ENCODE results near the gene CCL7. TPM values are rescaled to one million over a fixed set of nuclear protein-coding genes. Genes with fewer than 3 reads are reported as not detected.

Gene CCL7
- total RNA-seq, 4 donors from 2014 or later, result 1.5 TPM; not detected in 3

GRCh38 chr17:34319039-34319483 is 49.0 kb downstream of the CCL7 start, which contains the start of gene CCL8:
TSS of gene CCL8 (plus strand) at chr17:34319435. CDS start at chr17:34319502, 67 bp downstream.
- no peaks in the 10 kb centered on the region for H3K36me3 ChIP-seq
- H3K27ac ChIP-seq, result no peak within 1 kb of the TSS
- TF ChIP-seq, protein P1, sequence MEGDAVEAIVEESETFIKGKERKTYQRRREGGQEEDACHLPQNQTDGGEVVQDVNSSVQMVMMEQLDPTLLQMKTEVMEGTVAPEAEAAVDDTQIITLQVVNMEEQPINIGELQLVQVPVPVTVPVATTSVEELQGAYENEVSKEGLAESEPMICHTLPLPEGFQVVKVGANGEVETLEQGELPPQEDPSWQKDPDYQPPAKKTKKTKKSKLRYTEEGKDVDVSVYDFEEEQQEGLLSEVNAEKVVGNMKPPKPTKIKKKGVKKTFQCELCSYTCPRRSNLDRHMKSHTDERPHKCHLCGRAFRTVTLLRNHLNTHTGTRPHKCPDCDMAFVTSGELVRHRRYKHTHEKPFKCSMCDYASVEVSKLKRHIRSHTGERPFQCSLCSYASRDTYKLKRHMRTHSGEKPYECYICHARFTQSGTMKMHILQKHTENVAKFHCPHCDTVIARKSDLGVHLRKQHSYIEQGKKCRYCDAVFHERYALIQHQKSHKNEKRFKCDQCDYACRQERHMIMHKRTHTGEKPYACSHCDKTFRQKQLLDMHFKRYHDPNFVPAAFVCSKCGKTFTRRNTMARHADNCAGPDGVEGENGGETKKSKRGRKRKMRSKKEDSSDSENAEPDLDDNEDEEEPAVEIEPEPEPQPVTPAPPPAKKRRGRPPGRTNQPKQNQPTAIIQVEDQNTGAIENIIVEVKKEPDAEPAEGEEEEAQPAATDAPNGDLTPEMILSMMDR (IDR thresholded peaks at IDR 0.05), result no peak
- TF ChIP-seq POLR2AphosphoS5 (IDR thresholded peaks at IDR 0.05), result no peak
- no peak within 1 kb of the TSS for H3K4me3 ChIP-seq
- no peak for DNase-seq (ENCODE audit: low spot score in 2 of 2)
- H3K27me3 ChIP-seq, result no peaks in the 10 kb centered on the region
- H3K4me1 ChIP-seq, result peaks cover 20% of the 10 kb centered on the region
- H3K9me3 ChIP-seq, result no peaks in the 10 kb centered on the region
- WGBS, result 19% methylated on average over 2 of the region's 2 CpGs

Other genes with a start within 250 kb of the CCL7 start
- 10 to 100 TPM in 2 of 4 donors, 1 to 10 TPM in 2; 7.1 to 26.9 (median 14.0) TPM for gene CCL2, start 14.9 kb upstream of the CCL7 start, total RNA-seq
- not detected for gene CCL11, start 15.5 kb downstream of the CCL7 start, total RNA-seq
- 1 to 10 TPM in 1 of 4 donors, under 1 TPM in 1, not detected in 2; 0.64 to 2.2 TPM for gene CCL8, start 49.2 kb downstream of the CCL7 start, total RNA-seq
- 1 to 10 TPM in 1 of 4 donors, not detected in 3; 1.6 TPM for gene CCL13, start 86.3 kb downstream of the CCL7 start, total RNA-seq
- gene CCL1, start 93.0 kb downstream of the CCL7 start, total RNA-seq, result not detected

All from suprapubic skin (tissue), 4 donors.